Osteocyte (in vitro differentiated cells): Measurements from ENCODE around the gene L3MBTL2. TPM values are rescaled to one million over a fixed set of nuclear protein-coding genes. Genes with fewer than 3 reads are reported as not detected.
"Not testable (repeated sequence)": the region's sequence is repeated elsewhere in the genome, so short reads cannot be mapped to it uniquely, and the experiment has no call there.

Experiments used
- DNase-seq: peaks from one replicate; pipeline ENCODE4 v3.0.0; 2021; ENCODE audit warnings: mixed read lengths; ENCODE audit not compliant: unreplicated experiment; ENCODE audit errors: extremely low spot score
- H3K27ac Mint-ChIP-seq: one replicate; pipeline ENCODE4 v1.8.0; 2021; ENCODE audit warnings: mild to moderate bottlenecking, mixed read lengths; ENCODE audit not compliant: unreplicated experiment
- H3K27me3 Mint-ChIP-seq: one replicate; pipeline ENCODE4 v1.8.0; 2021; ENCODE audit warnings: mixed read lengths; ENCODE audit not compliant: unreplicated experiment
- H3K36me3 Mint-ChIP-seq: one replicate; pipeline ENCODE4 v1.8.0; 2021; ENCODE audit warnings: mixed read lengths; ENCODE audit not compliant: unreplicated experiment
- H3K4me1 Mint-ChIP-seq: one replicate; pipeline ENCODE4 v1.8.0; 2021; ENCODE audit warnings: mixed read lengths; ENCODE audit not compliant: unreplicated experiment
- H3K4me3 Mint-ChIP-seq: one replicate; pipeline ENCODE4 v1.8.0; 2021; ENCODE audit warnings: mild to moderate bottlenecking, moderate library complexity, mixed read lengths; ENCODE audit not compliant: unreplicated experiment
- H3K9me3 Mint-ChIP-seq: one replicate; pipeline ENCODE4 v1.8.0; 2021; ENCODE audit warnings: mixed read lengths; ENCODE audit not compliant: unreplicated experiment
- total RNA-seq: library from RNA; stranded (reverse); gene quantifications from 2 replicates; pipeline ENCODE4 v1.2.1, GENCODE V29; 2021
- TF ChIP-seq, protein P1 (sequence below): fragments of 200-600 bp; sonication (generic); IDR thresholded peaks from 2 replicates; pipeline ENCODE4 v1.5.0; 2021; ENCODE audit warnings: antibody characterized with exemption, mild to moderate bottlenecking, moderate library complexity

Gene L3MBTL2
- total RNA-seq, 1 donor from 2014 or later, result 25.9 TPM

DNA sequence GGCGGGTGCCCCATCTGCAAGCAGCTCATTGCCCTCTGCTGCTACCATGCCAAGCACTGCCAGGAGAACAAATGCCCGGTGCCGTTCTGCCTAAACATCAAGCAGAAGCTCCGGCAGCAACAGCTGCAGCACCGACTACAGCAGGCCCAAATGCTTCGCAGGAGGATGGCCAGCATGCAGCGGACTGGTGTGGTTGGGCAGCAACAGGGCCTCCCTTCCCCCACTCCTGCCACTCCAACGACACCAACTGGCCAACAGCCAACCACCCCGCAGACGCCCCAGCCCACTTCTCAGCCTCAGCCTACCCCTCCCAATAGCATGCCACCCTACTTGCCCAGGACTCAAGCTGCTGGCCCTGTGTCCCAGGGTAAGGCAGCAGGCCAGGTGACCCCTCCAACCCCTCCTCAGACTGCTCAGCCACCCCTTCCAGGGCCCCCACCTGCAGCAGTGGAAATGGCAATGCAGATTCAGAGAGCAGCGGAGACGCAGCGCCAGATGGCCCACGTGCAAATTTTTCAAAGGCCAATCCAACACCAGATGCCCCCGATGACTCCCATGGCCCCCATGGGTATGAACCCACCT is 28.0 kb upstream of the L3MBTL2 start:
- no peak overlapping the region for H3K4me3 Mint-ChIP-seq
- H3K9me3 Mint-ChIP-seq, result no peaks in the 10 kb centered on the region
- peaks cover 9% of the 10 kb centered on the region for H3K4me1 Mint-ChIP-seq
- DNase-seq, result peak; percentile 81
- TF ChIP-seq, protein P1, sequence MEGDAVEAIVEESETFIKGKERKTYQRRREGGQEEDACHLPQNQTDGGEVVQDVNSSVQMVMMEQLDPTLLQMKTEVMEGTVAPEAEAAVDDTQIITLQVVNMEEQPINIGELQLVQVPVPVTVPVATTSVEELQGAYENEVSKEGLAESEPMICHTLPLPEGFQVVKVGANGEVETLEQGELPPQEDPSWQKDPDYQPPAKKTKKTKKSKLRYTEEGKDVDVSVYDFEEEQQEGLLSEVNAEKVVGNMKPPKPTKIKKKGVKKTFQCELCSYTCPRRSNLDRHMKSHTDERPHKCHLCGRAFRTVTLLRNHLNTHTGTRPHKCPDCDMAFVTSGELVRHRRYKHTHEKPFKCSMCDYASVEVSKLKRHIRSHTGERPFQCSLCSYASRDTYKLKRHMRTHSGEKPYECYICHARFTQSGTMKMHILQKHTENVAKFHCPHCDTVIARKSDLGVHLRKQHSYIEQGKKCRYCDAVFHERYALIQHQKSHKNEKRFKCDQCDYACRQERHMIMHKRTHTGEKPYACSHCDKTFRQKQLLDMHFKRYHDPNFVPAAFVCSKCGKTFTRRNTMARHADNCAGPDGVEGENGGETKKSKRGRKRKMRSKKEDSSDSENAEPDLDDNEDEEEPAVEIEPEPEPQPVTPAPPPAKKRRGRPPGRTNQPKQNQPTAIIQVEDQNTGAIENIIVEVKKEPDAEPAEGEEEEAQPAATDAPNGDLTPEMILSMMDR, result no peak
- H3K36me3 Mint-ChIP-seq, result peaks cover 57% of the 10 kb centered on the region
- H3K27me3 Mint-ChIP-seq, result no peaks in the 10 kb centered on the region
- no peak overlapping the region for H3K27ac Mint-ChIP-seq

DNA sequence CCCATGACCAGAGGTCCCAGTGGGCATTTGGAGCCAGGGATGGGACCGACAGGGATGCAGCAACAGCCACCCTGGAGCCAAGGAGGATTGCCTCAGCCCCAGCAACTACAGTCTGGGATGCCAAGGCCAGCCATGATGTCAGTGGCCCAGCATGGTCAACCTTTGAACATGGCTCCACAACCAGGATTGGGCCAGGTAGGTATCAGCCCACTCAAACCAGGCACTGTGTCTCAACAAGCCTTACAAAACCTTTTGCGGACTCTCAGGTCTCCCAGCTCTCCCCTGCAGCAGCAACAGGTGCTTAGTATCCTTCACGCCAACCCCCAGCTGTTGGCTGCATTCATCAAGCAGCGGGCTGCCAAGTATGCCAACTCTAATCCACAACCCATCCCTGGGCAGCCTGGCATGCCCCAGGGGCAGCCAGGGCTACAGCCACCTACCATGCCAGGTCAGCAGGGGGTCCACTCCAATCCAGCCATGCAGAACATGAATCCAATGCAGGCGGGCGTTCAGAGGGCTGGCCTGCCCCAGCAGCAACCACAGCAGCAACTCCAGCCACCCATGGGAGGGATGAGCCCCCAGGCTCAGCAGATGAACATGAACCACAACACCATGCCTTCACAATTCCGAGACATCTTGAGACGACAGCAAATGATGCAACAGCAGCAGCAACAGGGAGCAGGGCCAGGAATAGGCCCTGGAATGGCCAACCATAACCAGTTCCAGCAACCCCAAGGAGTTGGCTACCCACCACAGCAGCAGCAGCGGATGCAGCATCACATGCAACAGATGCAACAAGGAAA is 27.3 kb upstream of the L3MBTL2 start:
- Mint-ChIP-seq H3K27me3 (no peaks in the 10 kb centered on the region), H3K9me3 (no peaks in the 10 kb centered on the region), H3K4me1 (peaks cover 10% of the 10 kb centered on the region), H3K27ac (no peak overlapping the region), H3K36me3 (peaks cover 51% of the 10 kb centered on the region), H3K4me3 (no peak overlapping the region)
- TF ChIP-seq, protein P1, result no peak
- peak; percentile 75 for DNase-seq

DNA sequence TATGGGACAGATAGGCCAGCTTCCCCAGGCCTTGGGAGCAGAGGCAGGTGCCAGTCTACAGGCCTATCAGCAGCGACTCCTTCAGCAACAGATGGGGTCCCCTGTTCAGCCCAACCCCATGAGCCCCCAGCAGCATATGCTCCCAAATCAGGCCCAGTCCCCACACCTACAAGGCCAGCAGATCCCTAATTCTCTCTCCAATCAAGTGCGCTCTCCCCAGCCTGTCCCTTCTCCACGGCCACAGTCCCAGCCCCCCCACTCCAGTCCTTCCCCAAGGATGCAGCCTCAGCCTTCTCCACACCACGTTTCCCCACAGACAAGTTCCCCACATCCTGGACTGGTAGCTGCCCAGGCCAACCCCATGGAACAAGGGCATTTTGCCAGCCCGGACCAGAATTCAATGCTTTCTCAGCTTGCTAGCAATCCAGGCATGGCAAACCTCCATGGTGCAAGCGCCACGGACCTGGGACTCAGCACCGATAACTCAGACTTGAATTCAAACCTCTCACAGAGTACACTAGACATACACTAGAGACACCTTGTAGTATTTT is 26.6 kb upstream of the L3MBTL2 start:
- TF ChIP-seq, protein P1, result no peak
- DNase-seq, result peak; percentile 78
- Mint-ChIP-seq H3K9me3 (no peaks in the 10 kb centered on the region), H3K27ac (no peak overlapping the region), H3K4me1 (peaks cover 12% of the 10 kb centered on the region), H3K27me3 (no peaks in the 10 kb centered on the region), H3K36me3 (peaks cover 44% of the 10 kb centered on the region), H3K4me3 (no peak overlapping the region)

DNA sequence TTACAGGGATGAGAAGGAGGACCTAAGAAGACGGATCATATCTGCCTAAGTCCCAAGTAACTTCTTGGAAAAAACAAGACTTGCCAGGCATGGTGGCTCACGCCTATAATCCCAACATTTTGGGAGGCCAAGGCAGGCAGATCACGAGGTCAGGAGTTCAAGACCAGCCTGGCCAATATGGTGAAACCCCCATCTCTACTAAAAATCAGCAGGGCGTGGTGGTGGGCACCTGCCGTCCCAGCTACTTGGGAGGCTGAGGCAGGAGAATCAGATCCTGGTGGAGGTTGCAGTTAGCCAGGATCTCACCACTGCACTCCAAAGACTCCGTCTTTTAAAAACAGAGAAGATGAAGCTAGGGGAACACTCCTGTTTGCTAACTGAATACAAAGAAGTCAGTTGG is 24.8 kb upstream of the L3MBTL2 start:
- Mint-ChIP-seq H3K4me1 (peaks cover 12% of the 10 kb centered on the region), H3K36me3 (peaks cover 34% of the 10 kb centered on the region)
- H3K27me3 Mint-ChIP-seq, H3K4me3 Mint-ChIP-seq, H3K9me3 Mint-ChIP-seq, H3K27ac Mint-ChIP-seq: not testable (repeated sequence)
- DNase-seq, result peak; percentile 38

DNA sequence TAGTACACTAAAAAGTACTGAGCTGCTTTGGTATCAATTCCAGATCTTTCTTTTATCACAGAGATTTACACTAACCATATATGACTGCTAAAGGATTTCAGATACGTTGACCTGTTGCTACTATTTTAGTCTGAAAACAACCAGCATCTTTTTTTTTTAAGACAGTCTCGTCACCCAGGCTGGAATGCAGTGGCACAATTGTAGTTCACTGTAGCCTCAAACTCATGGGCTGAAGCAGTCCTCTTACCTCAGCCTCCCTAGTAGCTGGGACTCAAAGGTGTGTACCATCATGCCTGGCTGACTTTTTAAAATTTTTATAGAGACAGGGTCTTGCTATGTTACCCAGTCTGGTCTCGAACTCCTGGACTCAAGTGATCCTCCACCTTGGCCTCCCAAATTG is 24.2 kb upstream of the L3MBTL2 start:
- peaks cover 12% of the 10 kb centered on the region for H3K4me1 Mint-ChIP-seq
- TF ChIP-seq, protein P1, result no peak
- no peaks in the 10 kb centered on the region for H3K9me3 Mint-ChIP-seq
- DNase-seq, result peak; percentile 13
- H3K27ac Mint-ChIP-seq, result no peak overlapping the region
- no peak overlapping the region for H3K4me3 Mint-ChIP-seq
- H3K27me3 Mint-ChIP-seq, result no peaks in the 10 kb centered on the region
- H3K36me3 Mint-ChIP-seq, result peaks cover 31% of the 10 kb centered on the region
